H1 (cell line): Measurements from ENCODE around the gene ADARB2. TPM values are rescaled to one million over a fixed set of nuclear protein-coding genes. Genes with fewer than 3 reads are reported as not detected.

Source experiments
- CTCF ChIA-PET: fragments of 300-600 bp; sonication (Branson Sonifier 250); formaldehyde crosslinking; loops from one replicate; lab custom pipeline; 2021; ENCODE audit not compliant: partially characterized antibody; lab: Charles Lee
- POLR2A ChIA-PET: fragments of 300-600 bp; sonication (Branson Sonifier 250); formaldehyde crosslinking; loops from one replicate; lab custom pipeline; 2021; ENCODE audit warnings: inconsistent platforms; ENCODE audit not compliant: partially characterized antibody; lab: Charles Lee
- DNase-seq, 2 experiments: peaks; one replicate each; pipeline versions ENCODE4 v3.0.0 to v3.0.0-alpha.2; 2010 to 2022; ENCODE audit warnings: low spot score in 2 of 2, low read depth in 1 of 2, mixed read lengths in 1 of 2
- FAIRE-seq: peaks from 2 replicates; lab custom pipeline; 2011; peaks lifted over from hg19 to GRCh38; lab: Jason Lieb, UNC
- H2AFZ ChIP-seq: 2 replicates; pipeline ENCODE4 v1.8.1; 2012; ENCODE audit warnings: low read length, inconsistent platforms
- H2AK5ac ChIP-seq: 2 replicates; pipeline ENCODE4 v1.6.1; 2013; ENCODE audit warnings: low read depth, low read length
- H2BK120ac ChIP-seq: replicated peaks from 2 replicates; pipeline ENCODE3; 2013; ENCODE audit warnings: low read depth, low read length, inconsistent platforms
- H2BK12ac ChIP-seq: 2 replicates; pipeline ENCODE4 v1.6.1; 2013; ENCODE audit warnings: low read depth, low read length
- H2BK15ac ChIP-seq: 2 replicates; pipeline ENCODE4 v1.6.1; 2013; ENCODE audit warnings: low read length
- H2BK20ac ChIP-seq: 2 replicates; pipeline ENCODE4 v1.6.1; 2013; ENCODE audit warnings: low read length
- H2BK5ac ChIP-seq: 2 replicates; pipeline ENCODE4 v1.6.1; 2013; ENCODE audit warnings: low read depth, low read length
- H3K14ac ChIP-seq: 2 replicates; pipeline ENCODE4 v1.6.1; 2013; ENCODE audit warnings: inconsistent platforms; ENCODE audit not compliant: insufficient read length
- H3K18ac ChIP-seq: 2 replicates; pipeline ENCODE4 v1.6.1; 2013; ENCODE audit warnings: low read length; ENCODE audit errors: extremely low read depth
- H3K23ac ChIP-seq: 2 replicates; pipeline ENCODE4 v1.6.1; 2013; ENCODE audit warnings: inconsistent platforms; ENCODE audit not compliant: insufficient read length
- H3K23me2 ChIP-seq: 2 replicates; pipeline ENCODE4 v1.6.1; 2013; ENCODE audit warnings: low read depth, low read length
- H3K27ac ChIP-seq: 2 replicates; pipeline ENCODE4 v1.6.1; 2011; ENCODE audit warnings: low read depth, low read length, inconsistent platforms
- H3K27me3 ChIP-seq, 4 experiments: replicated peaks in 1 of 4; 1 replicate in 1 of 4; 2 replicates in 3 of 4; pipeline versions ENCODE4 v1.6.1 to v1.8.1; 2011 to 2013; ENCODE audit warnings: low read length in 3 of 4, mild to moderate bottlenecking in 3 of 4, inconsistent platforms in 2 of 4, mixed read lengths in 2 of 4, moderate library complexity in 1 of 4; ENCODE audit not compliant: control insufficient read depth in 3 of 4, insufficient read depth in 3 of 4; ENCODE audit errors: extremely low read depth in 1 of 4
- H3K36me3 ChIP-seq, 4 experiments: 2 replicates each; pipeline versions ENCODE4 v1.6.1 to v1.8.1; 2011 to 2013; ENCODE audit warnings: mild to moderate bottlenecking in 4 of 4, low read length in 3 of 4, moderate library complexity in 2 of 4, control low read depth in 1 of 4, inconsistent platforms in 1 of 4; ENCODE audit not compliant: insufficient read depth in 4 of 4, control insufficient read depth in 2 of 4
- H3K4ac ChIP-seq: replicated peaks from 2 replicates; pipeline ENCODE3; 2013; ENCODE audit warnings: low read length, low read depth, mixed read lengths, inconsistent platforms; ENCODE audit not compliant: insufficient read length
- H3K4me1 ChIP-seq, 4 experiments: replicated peaks in 1 of 4; 1 replicate in 1 of 4; 2 replicates in 3 of 4; pipeline versions ENCODE4 v1.6.1 to v1.8.1; 2011 to 2013; ENCODE audit warnings: low read length in 3 of 4, inconsistent platforms in 2 of 4, mixed read lengths in 1 of 4; ENCODE audit not compliant: insufficient read depth in 4 of 4, control insufficient read depth in 3 of 4
- H3K4me2 ChIP-seq, 2 experiments: 2 replicates each; pipeline versions ENCODE4 v1.6.1 to v1.8.1; 2011 to 2013; ENCODE audit warnings: low read depth in 2 of 2, low read length in 2 of 2, control low read depth in 1 of 2, inconsistent platforms in 1 of 2, mild to moderate bottlenecking in 1 of 2; ENCODE audit not compliant: insufficient read depth in 1 of 2
- H3K4me3 ChIP-seq, 4 experiments: fragments of 200-600, 300-600 bp in 1 of 4; sonication (generic), shearing (Covaris generic), sonication (Bioruptor Twin) in 1 of 4; 2 replicates each; pipeline versions ENCODE4 v1.5.1 to v1.8.1; 2011 to 2016; ENCODE audit warnings: low read length in 4 of 4, low read depth in 3 of 4, control low read depth in 2 of 4, inconsistent platforms in 2 of 4, mild to moderate bottlenecking in 2 of 4, mixed read lengths in 1 of 4, moderate library complexity in 1 of 4; ENCODE audit not compliant: insufficient read depth in 2 of 4; ENCODE audit errors: extremely low read depth in 1 of 4
- H3K56ac ChIP-seq: replicated peaks from 2 replicates; pipeline ENCODE3; 2013; ENCODE audit warnings: low read depth, mild to moderate bottlenecking, mixed read lengths, low read length, inconsistent platforms; ENCODE audit not compliant: insufficient read length
- H3K79me1 ChIP-seq: 2 replicates; pipeline ENCODE4 v1.6.1; 2013; ENCODE audit warnings: low read depth, low read length, control low read depth
- H3K79me2 ChIP-seq, 2 experiments: 2 replicates each; pipeline versions ENCODE4 v1.6.1 to v1.8.1; 2012 to 2013; ENCODE audit warnings: low read length in 2 of 2, mild to moderate bottlenecking in 2 of 2, inconsistent platforms in 1 of 2; ENCODE audit not compliant: insufficient read depth in 2 of 2, control insufficient read depth in 1 of 2
- H3K9ac ChIP-seq, 4 experiments: replicated peaks in 1 of 4; 1 replicate in 1 of 4; 2 replicates in 3 of 4; pipeline versions ENCODE4 v1.6.1 to v1.8.1; 2011 to 2013; ENCODE audit warnings: low read depth in 3 of 4, low read length in 3 of 4, control low read depth in 2 of 4, mild to moderate bottlenecking in 2 of 4, moderate library complexity in 2 of 4, inconsistent platforms in 1 of 4; ENCODE audit errors: extremely low read depth in 1 of 4
- H3K9me3 ChIP-seq, 2 experiments: 2 replicates each; pipeline versions ENCODE4 v1.6.1 to v1.8.1; 2012 to 2013; ENCODE audit warnings: mild to moderate bottlenecking in 2 of 2, moderate library complexity in 2 of 2, control low read depth in 1 of 2, inconsistent platforms in 1 of 2, low read depth in 1 of 2, low read length in 1 of 2, mixed read lengths in 1 of 2; ENCODE audit not compliant: insufficient read depth in 2 of 2
- H4K20me1 ChIP-seq, 2 experiments: replicated peaks in 1 of 2; 2 replicates each; pipeline versions ENCODE3 to v1.8.1; 2011 to 2013; ENCODE audit warnings: inconsistent platforms in 2 of 2, low read length in 2 of 2, mild to moderate bottlenecking in 1 of 2; ENCODE audit not compliant: insufficient read depth in 2 of 2, control insufficient read depth in 1 of 2
- H4K5ac ChIP-seq: 2 replicates; pipeline ENCODE4 v1.6.1; 2013; ENCODE audit warnings: low read length, low read depth, mixed read lengths, inconsistent platforms; ENCODE audit not compliant: insufficient read length
- H4K8ac ChIP-seq: 2 replicates; pipeline ENCODE4 v1.8.0; 2013; ENCODE audit warnings: mild to moderate bottlenecking, moderate library complexity, low read length, inconsistent platforms; ENCODE audit not compliant: insufficient read depth; ENCODE audit errors: extremely low read depth
- H4K91ac ChIP-seq: replicated peaks from 2 replicates; pipeline ENCODE3; 2013; ENCODE audit warnings: low read length, mixed read lengths, inconsistent platforms; ENCODE audit not compliant: insufficient read length
- BRCA1 ChIP-seq: IDR thresholded peaks from 2 replicates; pipeline ENCODE4 v1.6.1; 2012; ENCODE audit warnings: low read depth, low read length, improper control_type of control experiment
- CBX8 ChIP-seq: fragments of 300-800, 300-1000 bp; sonication (generic); IDR thresholded peaks from 2 replicates; pipeline ENCODE4 v1.7.1; 2016; ENCODE audit warnings: low read depth, low read length, borderline replicate concordance
- EP300 ChIP-seq, 2 experiments: IDR thresholded peaks; 1 replicate in 1 of 2; 2 replicates in 1 of 2; pipeline ENCODE4 v1.6.1; 2011 to 2012; ENCODE audit warnings: low read depth in 2 of 2, low read length in 2 of 2, mild to moderate bottlenecking in 2 of 2, borderline replicate concordance in 1 of 2, inconsistent platforms in 1 of 2, moderate library complexity in 1 of 2
- JUN ChIP-seq: IDR thresholded peaks from 2 replicates; pipeline ENCODE4 v1.6.1; 2011; ENCODE audit warnings: low read depth, mild to moderate bottlenecking, improper control_type of control experiment, low read length
- KDM1A ChIP-seq: fragments of 200-600, 300-600 bp; sonication (generic); IDR thresholded peaks from 2 replicates; pipeline ENCODE4 v1.7.1; 2016; ENCODE audit warnings: mild to moderate bottlenecking, low read length, borderline replicate concordance
- PHF8 ChIP-seq: fragments of 200-600 bp; sonication (generic); conservative IDR thresholded peaks from 2 replicates; pipeline ENCODE4 v1.7.1; 2012; ENCODE audit warnings: low read depth, mild to moderate bottlenecking, inconsistent platforms, low read length, moderate library complexity
- POLR2AphosphoS5 ChIP-seq: IDR thresholded peaks from 2 replicates; pipeline ENCODE4 v1.6.1; 2011; ENCODE audit warnings: low read depth, low read length
- RAD21 ChIP-seq, 2 experiments: IDR thresholded peaks in 1 of 2; conservative IDR thresholded peaks in 1 of 2; 2 replicates each; pipeline ENCODE4 v1.6.1; 2011; ENCODE audit warnings: low read depth in 2 of 2, low read length in 2 of 2, improper control_type of control experiment in 1 of 2, inconsistent platforms in 1 of 2, mild to moderate bottlenecking in 1 of 2, moderate library complexity in 1 of 2
- SIX5 ChIP-seq: IDR thresholded peaks from 2 replicates; pipeline ENCODE4 v1.6.1; 2011; ENCODE audit warnings: mild to moderate bottlenecking, low read depth, low read length
- TBP ChIP-seq: IDR thresholded peaks from 2 replicates; pipeline ENCODE4 v1.6.1; 2011; ENCODE audit warnings: low read depth, low read length, improper control_type of control experiment
- YY1 ChIP-seq: IDR thresholded peaks from 2 replicates; pipeline ENCODE4 v1.6.1; 2011; ENCODE audit warnings: low read depth, mild to moderate bottlenecking, low read length
- WGBS, 2 experiments: shearing (Covaris generic) in 1 of 2; methylation state at CpG; one replicate each; pipeline versions ENCODE4 v1.1.6 to v1.1.7; 2013 to 2015; ENCODE audit warnings: low lambda C conversion rate in 2 of 2, mixed read lengths in 2 of 2, inconsistent platforms in 1 of 2, low coverage in 1 of 2, missing lambda C conversion rate in 1 of 2; ENCODE audit not compliant: insufficient replicate concordance in 2 of 2, insufficient coverage in 1 of 2, insufficient read length in 1 of 2; ENCODE audit errors: extremely low coverage in 1 of 2, missing lambda C conversion rate in 1 of 2; 5-methylcytosine and 5-hydroxymethylcytosine counted together
- polyA plus RNA-seq, 7 experiments: library from polyadenylated mRNA; depleted of rRNA in 3 of 7; stranded (reverse) in 5 of 7; unstranded in 2 of 7; fragments of >200 nt in 5 of 7; fragments of 200-250 nt in 2 of 7; gene quantifications; 1 replicate in 5 of 7; 2 replicates in 1 of 7; 4 replicates in 1 of 7; pipeline versions ENCODE4 v1.2.1 to v1.2.3, GENCODE V29; 2011 to 2013; ENCODE audit warnings: missing spikeins in 2 of 7, mixed read lengths in 2 of 7
- total RNA-seq: library from RNA; stranded (reverse); fragmentation: NEBNext Ultra II Directional; extraction: Animal tissue kit (Norgen Biotek cat#: 25700); gene quantifications from 2 replicates; pipeline ENCODE4 v1.2.1, GENCODE V29; 2021
- TF ChIP-seq, protein P1 (sequence below): IDR thresholded peaks from 2 replicates; pipeline ENCODE4 v1.6.1; 2011; ENCODE audit warnings: low read length, improper control_type of control experiment

Gene ADARB2
- total and polyA plus RNA-seq, 2 of the 8 experiments (the other 6 are each of a cell fraction or from before 2014, with no cell fraction given) = 2.2 to 2.8 TPM

DNA sequence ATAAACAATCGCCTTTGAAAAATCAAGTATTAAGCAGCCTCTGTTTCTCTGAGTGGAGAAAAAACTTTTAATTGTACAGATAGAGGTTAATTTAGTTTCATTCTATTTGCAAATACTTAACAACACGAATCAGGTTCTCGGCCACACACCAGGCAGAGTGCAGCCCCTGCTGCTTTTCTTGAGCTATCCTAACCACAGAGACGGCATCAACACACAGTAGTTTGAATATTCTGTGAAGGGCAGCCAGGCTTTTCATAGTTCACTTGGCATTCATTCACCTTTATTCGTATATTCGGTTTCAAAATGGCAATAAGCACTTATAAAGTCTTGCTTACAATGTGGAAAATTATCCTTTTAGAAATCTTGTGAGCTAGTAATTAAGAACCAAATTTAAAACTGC lies 5.7 kb downstream of the ADARB2 start:
- Histone ChIP-seq H3K18ac (no peak overlapping the region), H2BK120ac (no peak overlapping the region), H3K56ac (no peak overlapping the region), H3K27ac (no peak overlapping the region), H3K79me2 (no peaks in the 10 kb centered on the region), H3K36me3 (no peaks in the 10 kb centered on the region), H3K9me3 (no peaks in the 10 kb centered on the region), H3K23ac (no peak overlapping the region), H3K27me3 (peaks cover 0 to 16% (median 13%) of the 10 kb centered on the region in 4 experiments; a peak in 5 of 7 replicates), H4K8ac (no peak overlapping the region), H4K91ac (no peak overlapping the region), H3K23me2 (peaks cover 2% of the 10 kb centered on the region; the same call in 1 of the 2 replicates), H3K4ac (no peak overlapping the region), H4K5ac (no peak overlapping the region), H3K14ac (no peak overlapping the region), H2AFZ (no peak overlapping the region), H2BK12ac (no peak overlapping the region), H3K9ac (no peak overlapping the region), H3K79me1 (no peaks in the 10 kb centered on the region), H4K20me1 (peaks cover 0 to 3% of the 10 kb centered on the region in 2 experiments), H3K4me2 (0 out of 4 replicates have a peak overlapping the region, but pooled peaks of 1 of the 2 experiments have one; percentile 10), H3K4me1 (peaks cover 0 to 9% (median 2%) of the 10 kb centered on the region in 4 experiments; a peak in 4 of 7 replicates), H2BK20ac (no peak overlapping the region), H2BK15ac (no peak overlapping the region), H2AK5ac (no peak overlapping the region), H2BK5ac (no peak overlapping the region), H3K4me3 (no peak overlapping the region)
- POLR2A ChIA-PET = no interaction called here
- CTCF ChIA-PET = interaction anchor here (0.8 to 1.2 kb wide), 2 partner anchors 16 to 621 kb away, joined by 3 to 5 read pairs; no protein-coding TSS in a partner anchor
- WGBS, 2 experiments = 62% methylated on average over 6 of the region's 6 CpGs; no CpG with 5 or more reads in 1 of the 2 experiments
- no peak for FAIRE-seq
- DNase-seq = no peak
- TF ChIP-seq TBP (no peak), SIX5 (no peak), JUN (no peak), YY1 (no peak), POLR2AphosphoS5 (no peak), RAD21 (IDR thresholded peaks at IDR 0.05 in 1 of 2, conservative IDR thresholded peaks at IDR 0.05 in 1 of 2; ENCODE audit: low read depth in 2 of 2, low read length in 2 of 2) (no peak), CBX8 (no peak), BRCA1 (no peak), EP300 (IDR thresholded peaks at IDR 0.05; ENCODE audit: borderline replicate concordance in 1 of 2, low read depth in 2 of 2, low read length in 2 of 2) (no peak), KDM1A (no peak), PHF8 (no peak)
- TF ChIP-seq, protein P1, sequence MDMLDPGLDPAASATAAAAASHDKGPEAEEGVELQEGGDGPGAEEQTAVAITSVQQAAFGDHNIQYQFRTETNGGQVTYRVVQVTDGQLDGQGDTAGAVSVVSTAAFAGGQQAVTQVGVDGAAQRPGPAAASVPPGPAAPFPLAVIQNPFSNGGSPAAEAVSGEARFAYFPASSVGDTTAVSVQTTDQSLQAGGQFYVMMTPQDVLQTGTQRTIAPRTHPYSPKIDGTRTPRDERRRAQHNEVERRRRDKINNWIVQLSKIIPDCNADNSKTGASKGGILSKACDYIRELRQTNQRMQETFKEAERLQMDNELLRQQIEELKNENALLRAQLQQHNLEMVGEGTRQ = no peak
